Body of pancreas (tissue), 4 donors: ENCODE measurements around the gene MOBP. TPM values are rescaled to one million over a fixed set of nuclear protein-coding genes. Genes with fewer than 3 reads are reported as not detected.

Source experiments
- ATAC-seq: fragments of 150-250 bp; one replicate; pipeline ENCODE4 v1.9.1; 2016
- DNase-seq, 4 donors: peaks; one replicate each; pipeline ENCODE4 v3.0.0-alpha.2; 2019
- H3K27ac ChIP-seq, 4 donors: fragments of 200-600 bp; sonication (generic); 1 replicate in 3 of 4; 2 replicates in 1 of 4; pipeline versions ENCODE4 v1.5.1 to v1.6.1; 2016 to 2019; ENCODE audit warnings: mild to moderate bottlenecking in 1 of 4, mixed read lengths in 1 of 4, moderate library complexity in 1 of 4
- H3K27me3 ChIP-seq, 2 donors: fragments of 200-600 bp; sonication (generic); one replicate each; pipeline ENCODE4 v1.6.0; 2016; ENCODE audit warnings: mild to moderate bottlenecking in 1 of 2
- H3K36me3 ChIP-seq, 2 donors: fragments of 200-600 bp; sonication (generic); replicated peaks in 1 of 2; 2 replicates each; pipeline ENCODE4 v1.5.1; 2016; ENCODE audit warnings: low read depth in 2 of 2; ENCODE audit not compliant: insufficient read depth in 1 of 2
- H3K4me1 ChIP-seq: fragments of 200-600 bp; sonication (generic); one replicate; pipeline ENCODE4 v1.6.0; 2016
- H3K4me3 ChIP-seq, 2 donors: fragments of 200-600 bp; sonication (generic); 1 replicate in 1 of 2; 2 replicates in 1 of 2; pipeline ENCODE4 v1.5.1; 2016 to 2019
- H3K9me3 ChIP-seq, 3 donors: fragments of 200-600 bp; sonication (generic); 1 replicate in 2 of 3; 2 replicates in 1 of 3; pipeline ENCODE4 v1.5.1; 2016
- CTCF ChIP-seq, 7 experiments: fragments of 450-650 bp in 4 of 7; fragments of 200-600 bp in 3 of 7; sonication (generic) in 3 of 7; IDR thresholded peaks; one replicate each; pipeline ENCODE4 v1.5.1; 2016 to 2019; ENCODE audit warnings: antibody characterized with exemption in 7 of 7
- POLR2A ChIP-seq, 3 donors: fragments of 450-650 bp; IDR thresholded peaks; one replicate each; pipeline ENCODE4 v1.6.1; 2016; ENCODE audit warnings: antibody characterized with exemption in 3 of 3, mild to moderate bottlenecking in 2 of 3
- WGBS, 2 donors: methylation state at CpG; one replicate each; pipeline ENCODE4 v1.1.5; 2017; 5-methylcytosine and 5-hydroxymethylcytosine counted together
- intact Hi-C: fragments of 100-400 bp; cut with DNase I; formaldehyde crosslinking; loops from one replicate; pipeline ENCODE4 v1.15.1; 2023
- total RNA-seq, 2 donors: library from RNA; depleted of rRNA; stranded (reverse); fragments of >200 nt; gene quantifications; one replicate each; pipeline ENCODE4 v1.1.0, GENCODE V29; 2016

MOBP gene
- total RNA-seq, 2 donors from 2014 or later = not detected

- Histone ChIP-seq H3K27me3 (peaks cover 0 to 14% of the 10 kb centered on the region in 2 donors), H3K9me3 (no peaks in the 10 kb centered on the region), H3K36me3 (no peaks in the 10 kb centered on the region), H3K4me3 (no peak overlapping the region), H3K4me1 (peaks cover 10% of the 10 kb centered on the region), H3K27ac (no peak overlapping the region)
- 9 to 40% methylated on average over 29 to 48 of the region's 53 CpGs for WGBS, 2 donors
- intact Hi-C loops = no loop called here
- TF ChIP-seq CTCF (IDR thresholded peaks at IDR 0.05) = no peak
- no peak for TF ChIP-seq POLR2A (IDR thresholded peaks at IDR 0.05)
- peak in 1 of 4 donors; percentile 7 for DNase-seq
- ATAC-seq = no peak
Observed at GRCh38 chr3:39501968-39502837, 34.7 kb downstream of the MOBP start.

- DNase-seq (no peak), ATAC-seq (no peak)
- Histone ChIP-seq H3K4me3 (no peak overlapping the region), H3K4me1 (peaks cover 10% of the 10 kb centered on the region), H3K9me3 (no peaks in the 10 kb centered on the region), H3K36me3 (no peaks in the 10 kb centered on the region), H3K27ac (no peak overlapping the region), H3K27me3 (peaks cover 0 to 14% of the 10 kb centered on the region in 2 donors)
- 32 to 65% methylated on average over 4 of the region's 4 CpGs for WGBS, 2 donors
- TF ChIP-seq CTCF (IDR thresholded peaks at IDR 0.05) (no peak), POLR2A (IDR thresholded peaks at IDR 0.05) (no peak)
- intact Hi-C loops = no loop called here
Observed at GRCh38 chr3:39502838-39503145, 35.3 kb downstream of the MOBP start.

GRCh38 chr3:39505866-39506742 lies 38.6 kb downstream of the MOBP start:
- TF ChIP-seq CTCF (IDR thresholded peaks at IDR 0.05) = no peak
- no peak for TF ChIP-seq POLR2A (IDR thresholded peaks at IDR 0.05)
- intact Hi-C loops = no loop called here
- 31 to 37% methylated on average over 12 of the region's 12 CpGs for WGBS, 2 donors
- peaks cover 0 to 14% of the 10 kb centered on the region in 2 donors for H3K27me3 ChIP-seq
- DNase-seq (no peak), ATAC-seq (no peak)
- peaks cover 10% of the 10 kb centered on the region for H3K4me1 ChIP-seq
- H3K4me3 ChIP-seq = no peak overlapping the region
- no peaks in the 10 kb centered on the region for H3K36me3 ChIP-seq
- H3K27ac ChIP-seq = no peak overlapping the region
- no peaks in the 10 kb centered on the region for H3K9me3 ChIP-seq

DNA sequence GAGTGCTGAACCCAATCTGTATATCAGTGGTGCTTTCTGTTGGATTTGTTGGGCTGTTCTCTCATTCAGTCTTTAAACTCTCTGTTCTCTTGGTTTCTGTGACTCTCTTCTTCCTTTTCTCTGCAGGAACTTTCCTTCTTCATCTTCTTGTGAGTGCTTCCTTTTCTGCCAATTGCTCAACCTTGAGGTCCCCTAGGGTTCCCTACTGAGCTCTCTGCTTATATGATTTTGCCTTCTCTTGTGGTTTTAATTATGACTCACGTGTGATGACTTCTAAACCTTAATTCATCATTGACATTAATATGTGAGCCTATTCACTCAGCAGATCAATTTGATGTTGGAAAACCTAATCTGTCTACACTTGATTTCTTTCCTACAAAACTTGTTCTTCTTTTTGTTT lies 39.4 kb downstream of the MOBP start:
- no peak for DNase-seq
- Histone ChIP-seq H3K27ac (no peak overlapping the region), H3K4me1 (peaks cover 9% of the 10 kb centered on the region), H3K4me3 (no peak overlapping the region), H3K27me3 (peaks cover 0 to 12% of the 10 kb centered on the region in 2 donors), H3K9me3 (no peaks in the 10 kb centered on the region), H3K36me3 (no peaks in the 10 kb centered on the region)
- no peak for TF ChIP-seq POLR2A (IDR thresholded peaks at IDR 0.05)
- TF ChIP-seq CTCF (IDR thresholded peaks at IDR 0.05) = no peak
- intact Hi-C loops = no loop called here
- no peak for ATAC-seq
- WGBS, 2 donors = 34 to 50% methylated on average over 1 of the region's 1 CpG
